Activated CD4-positive, alpha-beta T cell treated with anti-CD3 and anti-CD28 coated beads, Interleukin-2, amount 10 ng/mL, durations not matched to agents 7 days and 5 days (primary cell): Measurements from ENCODE around the gene GZF1. TPM values are rescaled to one million over a fixed set of nuclear protein-coding genes. Genes with fewer than 3 reads are reported as not detected.

Experiments
- CTCF ChIA-PET: fragments of 350-600 bp; sonication (Branson Sonifier 250); formaldehyde crosslinking; loops from one replicate; lab custom pipeline; 2021; ENCODE audit warnings: antibody characterized with exemption; lab: Charles Lee
- POLR2A ChIA-PET: fragments of 350-600 bp; sonication (Branson Sonifier 250); formaldehyde crosslinking; loops from one replicate; lab custom pipeline; 2021; ENCODE audit warnings: antibody characterized with exemption; lab: Charles Lee
- DNase-seq: peaks from one replicate; pipeline ENCODE4 v3.0.0-alpha.2; 2020
- H3K27ac Mint-ChIP-seq: one replicate; pipeline ENCODE4 v1.8.0; 2021; ENCODE audit warnings: mild to moderate bottlenecking, moderate library complexity, mixed read lengths
- H3K27me3 Mint-ChIP-seq: one replicate; pipeline ENCODE4 v1.8.0; 2021; ENCODE audit warnings: mixed read lengths
- H3K36me3 Mint-ChIP-seq: one replicate; pipeline ENCODE4 v1.8.0; 2021; ENCODE audit warnings: low read depth, mixed read lengths
- H3K4me1 Mint-ChIP-seq: one replicate; pipeline ENCODE4 v1.8.0; 2021; ENCODE audit warnings: mixed read lengths
- H3K4me3 Mint-ChIP-seq: one replicate; pipeline ENCODE4 v1.8.0; 2021; ENCODE audit warnings: mild to moderate bottlenecking, moderate library complexity, mixed read lengths
- H3K9me3 Mint-ChIP-seq: one replicate; pipeline ENCODE4 v1.8.0; 2021; ENCODE audit warnings: mixed read lengths
- total RNA-seq, 2 experiments: library from RNA; stranded (reverse); gene quantifications; one replicate each; pipeline ENCODE4 v1.2.3, GENCODE V29; 2021

GZF1 gene
- total RNA-seq, result 10 to 100 TPM; 12.3 to 15.5 TPM

DNA sequence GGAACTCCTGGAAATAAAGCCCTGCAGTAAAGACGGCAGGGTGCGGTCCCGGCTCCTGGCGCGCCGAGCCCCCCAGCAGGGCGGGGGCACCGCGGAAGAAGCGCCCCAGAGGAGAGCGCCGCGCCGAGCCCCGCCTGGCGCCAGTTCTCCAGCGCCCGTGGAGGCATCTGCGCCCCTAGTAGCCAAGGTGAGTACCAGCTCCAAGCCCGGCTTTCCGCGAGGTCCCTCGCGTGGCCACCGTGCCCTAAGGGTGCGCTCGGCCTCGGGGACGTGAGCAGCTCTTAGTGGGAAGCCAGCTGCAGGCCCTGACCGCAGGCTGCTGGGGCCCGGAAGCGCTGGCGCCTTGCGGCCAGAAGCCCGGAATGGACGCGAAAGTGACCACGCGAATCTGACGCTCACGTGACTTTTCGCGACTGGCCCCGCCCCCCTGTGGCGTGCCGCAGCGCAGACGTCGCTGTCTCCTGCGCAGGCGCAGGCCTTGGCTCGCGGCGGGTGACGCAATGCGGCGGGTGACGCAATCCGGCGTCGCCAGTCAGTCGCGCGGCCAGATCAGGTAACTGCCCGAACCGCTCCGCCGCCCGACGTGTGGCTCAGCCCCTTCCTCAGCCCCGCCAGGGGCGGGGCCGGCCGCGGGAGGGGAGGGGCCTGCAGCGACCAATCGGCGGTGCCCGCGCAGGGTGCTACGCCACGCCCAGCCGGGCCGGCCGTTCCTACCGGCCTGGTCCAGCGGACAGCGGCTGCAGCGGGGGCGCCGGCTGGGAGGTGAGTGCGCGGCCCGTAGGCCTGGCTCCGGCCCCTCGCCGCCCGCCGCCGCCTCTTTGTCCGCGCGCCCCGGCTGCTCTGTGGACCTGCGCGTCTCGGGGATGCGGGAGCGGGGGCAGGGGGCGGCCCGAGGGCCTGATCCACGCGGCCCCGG lies at the start of gene GZF1:
TSS of gene GZF1 (plus strand) at position 707 of the 916 bp plus-strand sequence. CDS start 2,202 bp downstream, outside the sequence.
- ChIA-PET POLR2A (no interaction called here), CTCF (interaction anchor here (1.0 to 1.8 kb wide), 3 partner anchors 9 to 12 kb away, joined by 4 to 5 read pairs (median 4); partner anchors contain the start of gene NXT1)
- peaks cover 24% of the 10 kb centered on the region for H3K36me3 Mint-ChIP-seq

DNA sequence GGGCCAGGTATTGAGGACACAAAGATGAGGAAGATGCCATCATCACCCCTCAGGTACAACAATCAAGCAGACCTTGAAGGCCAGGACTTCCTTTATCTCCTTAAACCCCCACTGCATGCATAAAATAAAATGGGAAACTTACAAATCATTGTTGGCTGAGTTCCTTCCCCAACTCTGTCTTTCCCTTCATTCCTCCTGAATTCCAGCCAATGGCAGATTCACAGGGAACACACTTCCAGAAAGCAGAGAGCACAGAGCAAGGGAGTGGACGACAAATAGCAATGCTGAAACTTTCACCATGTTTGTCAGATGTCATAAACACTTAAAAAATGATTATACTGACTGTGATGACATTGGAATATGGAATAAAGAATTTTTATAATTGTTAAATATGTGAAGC lies 48.7 kb upstream of the GZF1 start:
- POLR2A ChIA-PET, result no interaction called here
- peaks cover 3% of the 10 kb centered on the region for H3K27me3 Mint-ChIP-seq
- CTCF ChIA-PET, result interaction anchor here (0.9 kb wide), 1 partner anchor 26 kb away, joined by 4 read pairs; no protein-coding TSS in a partner anchor
- H3K9me3 Mint-ChIP-seq, result no peaks in the 10 kb centered on the region
- no peak overlapping the region for H3K4me3 Mint-ChIP-seq
- H3K4me1 Mint-ChIP-seq, result no peaks in the 10 kb centered on the region
- H3K36me3 Mint-ChIP-seq, result no peaks in the 10 kb centered on the region
- H3K27ac Mint-ChIP-seq, result no peak overlapping the region
- DNase-seq, result no peak

More for the DNA sequence above, at the start of gene GZF1:
- Mint-ChIP-seq H3K4me1 (peaks cover 62% of the 10 kb centered on the region), H3K27me3 (no peaks in the 10 kb centered on the region), H3K9me3 (no peaks in the 10 kb centered on the region), H3K27ac (peak within 1 kb of the TSS; percentile 97), H3K4me3 (peak within 1 kb of the TSS; percentile 94)
- peak; percentile 97 for DNase-seq

DNA sequence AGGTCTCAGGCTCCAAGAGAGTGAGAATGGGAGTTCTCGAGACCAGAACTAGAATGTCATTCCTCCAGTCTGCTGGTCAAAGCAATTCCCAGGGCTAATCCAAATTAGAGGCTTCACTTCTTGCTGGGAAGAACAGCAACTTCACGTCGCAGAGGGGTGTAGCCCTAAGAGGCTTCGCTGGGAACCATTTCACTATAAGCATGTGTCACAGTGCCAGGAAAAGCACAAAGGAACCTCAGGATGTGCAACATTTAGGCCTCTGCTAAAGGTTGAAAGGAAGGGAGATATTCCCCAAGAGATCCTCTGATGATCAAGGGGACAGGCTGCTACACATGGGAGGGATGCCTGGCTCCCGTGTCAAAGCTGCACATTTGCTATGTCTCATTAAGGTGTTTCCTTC lies 47.3 kb upstream of the GZF1 start:
- peaks cover 3% of the 10 kb centered on the region for H3K27me3 Mint-ChIP-seq
- CTCF ChIA-PET, result no interaction called here
- POLR2A ChIA-PET, result no interaction called here
- no peaks in the 10 kb centered on the region for H3K4me1 Mint-ChIP-seq
- H3K4me3 Mint-ChIP-seq, result no peak overlapping the region
- H3K27ac Mint-ChIP-seq, result no peak overlapping the region
- DNase-seq, result no peak
- no peaks in the 10 kb centered on the region for H3K36me3 Mint-ChIP-seq
- no peaks in the 10 kb centered on the region for H3K9me3 Mint-ChIP-seq

DNA sequence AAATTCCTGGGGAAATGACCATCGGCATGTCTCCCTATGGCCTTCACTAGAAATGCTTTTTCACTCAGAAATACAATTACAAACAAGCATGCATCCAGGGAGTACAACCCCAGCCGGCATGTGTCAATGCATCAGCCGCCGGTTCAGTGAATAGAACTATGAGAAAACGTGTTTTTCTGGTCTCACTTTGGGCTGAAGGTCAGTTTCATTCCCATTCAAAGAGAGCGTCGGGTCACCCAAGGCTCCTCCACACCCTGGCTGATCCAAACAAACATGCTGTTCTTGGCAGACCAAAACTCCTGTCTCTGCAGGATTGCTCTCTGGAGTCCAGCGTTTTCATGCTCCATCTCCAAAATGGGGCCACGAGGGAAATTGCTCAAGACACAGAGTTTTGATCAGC lies 46.9 kb upstream of the GZF1 start:
- H3K27me3 Mint-ChIP-seq, result peaks cover 3% of the 10 kb centered on the region
- no peak for DNase-seq
- no peaks in the 10 kb centered on the region for H3K36me3 Mint-ChIP-seq
- no peak overlapping the region for H3K27ac Mint-ChIP-seq
- no peak overlapping the region for H3K4me3 Mint-ChIP-seq
- H3K9me3 Mint-ChIP-seq, result no peaks in the 10 kb centered on the region
- H3K4me1 Mint-ChIP-seq, result no peaks in the 10 kb centered on the region
- CTCF ChIA-PET, result no interaction called here
- POLR2A ChIA-PET, result no interaction called here

DNA sequence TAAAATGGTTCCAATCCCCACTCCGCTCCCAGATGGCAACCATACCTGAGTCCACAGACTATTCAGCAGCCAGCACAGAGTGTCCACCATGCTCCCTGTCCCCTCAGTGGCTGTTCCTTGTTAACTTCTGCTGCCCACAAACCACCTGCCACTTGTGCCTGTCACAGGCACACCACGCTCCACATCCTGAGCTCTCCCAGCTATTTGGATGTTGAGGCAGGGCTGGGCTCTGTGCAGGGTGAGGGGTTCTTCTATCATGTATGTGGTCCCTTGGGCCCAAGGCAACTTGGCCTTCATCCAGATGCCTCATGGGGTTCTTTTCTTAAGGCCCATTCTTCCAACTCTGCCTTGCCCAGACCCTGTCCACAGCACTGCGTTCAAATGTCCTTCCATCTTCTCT lies 45.4 kb upstream of the GZF1 start:
- peaks cover 3% of the 10 kb centered on the region for H3K27me3 Mint-ChIP-seq
- H3K4me3 Mint-ChIP-seq, result no peak overlapping the region
- no peaks in the 10 kb centered on the region for H3K9me3 Mint-ChIP-seq
- CTCF ChIA-PET, result no interaction called here
- POLR2A ChIA-PET, result no interaction called here
- DNase-seq, result no peak
- H3K27ac Mint-ChIP-seq, result no peak overlapping the region
- H3K4me1 Mint-ChIP-seq, result no peaks in the 10 kb centered on the region
- no peaks in the 10 kb centered on the region for H3K36me3 Mint-ChIP-seq

DNA sequence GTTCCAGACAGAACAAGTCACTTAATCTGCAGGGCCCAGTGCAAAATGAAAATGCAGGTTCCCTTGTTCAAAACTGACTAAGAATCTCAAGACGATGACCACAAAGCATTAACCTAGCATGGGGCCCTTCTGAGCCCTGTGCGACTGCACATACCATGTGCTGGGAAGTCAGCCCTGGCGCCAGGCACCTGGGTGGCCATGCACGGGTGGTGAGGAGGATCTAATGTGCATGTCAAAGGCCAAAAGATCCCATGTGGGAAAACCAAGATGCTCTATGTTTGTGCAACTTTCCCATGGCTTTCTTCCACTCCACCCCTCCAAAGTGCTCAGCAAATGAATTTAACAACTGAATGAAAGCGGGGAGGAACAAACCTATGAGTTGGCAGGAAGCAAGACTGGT lies 44.9 kb upstream of the GZF1 start:
- no peak overlapping the region for H3K27ac Mint-ChIP-seq
- POLR2A ChIA-PET, result no interaction called here

DNA sequence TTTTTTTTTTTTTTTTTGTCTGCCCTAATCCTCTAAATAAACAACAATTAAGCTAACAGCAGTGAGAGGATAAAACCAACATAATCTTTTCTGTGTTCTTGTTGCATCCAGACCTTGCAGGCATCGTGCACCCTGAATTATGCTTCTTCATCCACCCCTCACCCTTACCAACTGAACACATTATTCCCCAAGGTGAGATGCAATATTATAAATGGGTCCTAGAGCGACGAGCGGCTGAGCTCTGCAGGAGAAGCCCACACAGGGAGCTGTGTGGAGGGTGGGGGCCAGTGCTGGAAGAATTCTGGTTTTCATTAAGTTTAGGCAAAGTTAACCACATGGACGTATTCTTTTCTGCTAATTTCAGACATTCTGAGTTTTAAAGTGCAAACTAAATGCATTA lies 43.6 kb upstream of the GZF1 start:
- Mint-ChIP-seq H3K27ac (no peak overlapping the region), H3K4me1 (no peaks in the 10 kb centered on the region), H3K9me3 (no peaks in the 10 kb centered on the region), H3K27me3 (no peaks in the 10 kb centered on the region), H3K4me3 (no peak overlapping the region), H3K36me3 (no peaks in the 10 kb centered on the region)
- CTCF ChIA-PET, result no interaction called here
- no peak for DNase-seq
- POLR2A ChIA-PET, result no interaction called here

More for the DNA sequence above, 44.9 kb upstream of the GZF1 start:
- Mint-ChIP-seq H3K4me1 (no peaks in the 10 kb centered on the region), H3K27me3 (peaks cover 3% of the 10 kb centered on the region), H3K9me3 (no peaks in the 10 kb centered on the region), H3K36me3 (no peaks in the 10 kb centered on the region), H3K4me3 (no peak overlapping the region)
- CTCF ChIA-PET, result no interaction called here
- no peak for DNase-seq

DNA sequence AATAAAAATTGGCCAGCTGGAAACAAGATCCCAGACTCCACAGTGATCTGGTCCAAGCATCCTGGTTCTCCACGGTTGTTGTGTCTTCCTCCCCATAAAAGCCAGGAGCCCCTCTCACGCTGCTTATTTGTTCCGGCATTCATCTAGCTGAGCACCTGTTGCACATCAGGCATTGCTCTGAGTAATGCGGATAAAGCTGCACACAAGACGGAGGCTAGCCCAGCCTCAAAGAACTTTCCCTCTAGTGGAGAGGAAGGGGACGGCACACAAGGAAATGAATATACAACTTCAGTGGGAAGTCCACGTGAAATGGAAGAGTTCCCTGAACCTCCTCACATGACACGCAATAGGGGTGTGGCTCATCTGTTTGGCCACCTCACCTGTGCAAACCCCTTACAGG lies 41.7 kb upstream of the GZF1 start:
- Mint-ChIP-seq H3K27me3 (no peaks in the 10 kb centered on the region), H3K4me3 (no peak overlapping the region), H3K27ac (no peak overlapping the region), H3K9me3 (no peaks in the 10 kb centered on the region), H3K4me1 (no peaks in the 10 kb centered on the region), H3K36me3 (no peaks in the 10 kb centered on the region)
- DNase-seq, result no peak
- ChIA-PET POLR2A (no interaction called here), CTCF (no interaction called here)

DNA sequence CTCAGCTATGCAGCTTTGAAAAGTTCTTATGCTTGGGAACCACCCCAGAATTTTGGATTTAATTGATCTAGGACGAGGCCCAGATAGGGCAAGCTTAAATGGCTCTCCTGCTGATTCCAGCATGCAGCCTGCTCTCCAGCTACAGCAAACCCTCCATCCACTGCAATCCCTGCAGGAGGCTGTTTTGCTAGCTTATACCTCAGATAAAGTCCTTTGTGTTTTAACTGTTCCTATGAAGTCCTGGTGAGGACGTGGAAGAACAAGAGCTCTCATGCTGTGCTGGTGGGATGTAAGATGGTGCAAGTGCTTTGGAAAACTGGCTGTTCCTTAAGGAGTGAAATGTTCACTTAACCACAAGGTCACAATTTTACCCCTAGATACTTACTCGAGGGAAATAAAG lies 36.9 kb upstream of the GZF1 start:
- ChIA-PET POLR2A (no interaction called here), CTCF (no interaction called here)
- Mint-ChIP-seq H3K27me3 (no peaks in the 10 kb centered on the region), H3K9me3 (no peaks in the 10 kb centered on the region), H3K4me3 (no peak overlapping the region), H3K4me1 (no peaks in the 10 kb centered on the region), H3K36me3 (no peaks in the 10 kb centered on the region), H3K27ac (no peak overlapping the region)
- no peak for DNase-seq

DNA sequence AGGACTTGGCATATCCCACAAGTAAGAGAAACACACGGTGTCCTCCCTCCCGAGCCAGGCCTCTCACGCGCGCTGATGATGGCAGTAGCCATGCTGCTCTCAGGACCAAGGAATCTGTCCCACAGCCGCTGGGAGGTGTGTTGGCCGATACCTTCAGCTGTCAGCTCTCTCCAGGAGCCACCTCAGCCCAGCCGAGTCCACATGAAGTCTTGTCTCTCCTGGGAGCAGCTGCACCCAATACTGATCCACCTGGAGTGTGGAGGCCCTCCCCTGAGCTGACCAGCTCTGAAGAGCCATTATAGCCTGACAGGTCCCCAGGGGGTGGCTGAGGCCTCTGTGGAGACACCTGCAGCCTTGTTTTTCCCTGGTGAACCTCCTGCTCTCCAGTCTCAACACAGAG lies 35.2 kb upstream of the GZF1 start:
- DNase-seq, result no peak
- CTCF ChIA-PET, result no interaction called here
- H3K4me1 Mint-ChIP-seq, result no peaks in the 10 kb centered on the region
- POLR2A ChIA-PET, result no interaction called here
- H3K4me3 Mint-ChIP-seq, result no peak overlapping the region
- H3K27ac Mint-ChIP-seq, result no peak overlapping the region
- H3K36me3 Mint-ChIP-seq, result no peaks in the 10 kb centered on the region
- no peaks in the 10 kb centered on the region for H3K9me3 Mint-ChIP-seq
- H3K27me3 Mint-ChIP-seq, result no peaks in the 10 kb centered on the region

DNA sequence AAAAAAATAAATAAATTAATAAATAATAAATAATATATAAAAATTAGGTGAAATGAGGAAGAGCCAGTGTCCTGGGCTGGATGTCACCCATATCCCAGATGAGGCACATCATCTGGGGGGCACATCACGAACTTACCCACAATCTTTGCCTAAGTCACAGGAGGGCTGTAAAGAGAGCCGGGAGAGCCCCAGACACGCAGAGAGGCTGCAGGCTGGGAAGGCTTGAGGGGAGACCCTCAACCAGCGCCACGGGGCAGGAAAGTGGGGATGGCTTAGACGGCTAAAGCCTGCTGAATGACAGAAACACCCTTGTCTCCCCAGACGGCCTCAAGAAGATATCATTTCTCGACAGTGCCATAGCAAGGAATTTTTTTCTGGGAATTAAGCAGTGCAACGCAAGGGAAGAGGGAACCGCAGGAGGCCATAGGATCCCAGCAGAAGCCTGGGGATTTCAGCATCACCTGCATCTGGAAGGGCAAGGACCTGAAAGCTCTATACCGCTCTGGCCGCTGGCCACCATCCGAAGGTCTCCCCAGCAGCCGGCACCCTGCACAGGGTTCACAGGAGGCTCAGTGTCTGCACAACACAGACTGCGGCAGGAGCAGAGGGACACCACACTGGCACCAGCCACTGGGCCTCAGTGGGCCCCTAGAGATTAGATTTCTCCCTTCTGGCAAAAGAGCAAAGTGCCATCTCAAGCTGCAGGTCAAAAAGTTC lies 34.2 kb upstream of the GZF1 start:
- POLR2A ChIA-PET, result no interaction called here
- Mint-ChIP-seq H3K4me3 (no peak overlapping the region), H3K36me3 (no peaks in the 10 kb centered on the region), H3K9me3 (no peaks in the 10 kb centered on the region), H3K27ac (no peak overlapping the region), H3K27me3 (no peaks in the 10 kb centered on the region), H3K4me1 (no peaks in the 10 kb centered on the region)
- CTCF ChIA-PET, result no interaction called here
- DNase-seq, result no peak

DNA sequence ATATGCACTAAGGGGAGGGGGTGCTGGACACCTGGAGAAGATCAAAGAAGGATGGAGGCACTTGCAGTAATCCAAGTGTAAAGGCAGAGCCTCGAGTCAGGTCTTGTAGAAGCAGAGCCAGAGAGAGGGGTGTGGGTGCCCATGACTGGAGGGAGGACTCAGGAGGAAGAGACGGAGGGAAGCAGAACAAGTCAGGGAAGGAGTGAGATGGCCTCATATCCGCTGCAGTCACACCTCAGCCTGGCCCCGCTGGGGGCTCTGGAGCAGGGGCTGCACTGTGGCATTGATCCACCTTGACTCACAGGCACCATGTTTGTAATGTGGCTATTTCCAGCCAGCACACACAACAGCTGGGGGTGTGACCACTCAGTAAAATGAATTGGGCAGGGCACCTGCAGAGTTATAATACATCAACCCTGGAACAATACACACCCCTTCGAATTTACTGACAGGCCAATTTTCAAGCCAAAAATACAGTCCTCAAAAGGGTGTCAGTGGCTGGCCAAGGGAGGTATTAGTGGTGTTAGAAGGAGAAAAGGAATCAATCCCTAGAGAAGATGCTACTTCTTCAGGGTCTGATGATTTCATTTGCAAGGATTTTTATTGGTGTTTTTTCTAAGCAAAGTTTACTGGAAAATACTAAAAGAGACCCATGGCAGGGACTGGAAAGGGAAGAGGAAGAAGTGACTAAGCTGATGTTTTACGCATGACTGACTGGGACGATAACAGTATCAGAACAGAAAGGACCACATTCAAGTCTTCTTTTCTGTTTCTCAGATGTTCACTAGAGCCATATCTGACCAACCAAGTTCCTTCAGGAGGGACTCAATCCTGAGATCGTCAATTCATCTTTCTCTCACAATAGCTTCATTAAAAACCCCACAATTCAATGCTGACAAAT lies 30.3 kb upstream of the GZF1 start:
- Mint-ChIP-seq H3K9me3 (no peaks in the 10 kb centered on the region), H3K36me3 (no peaks in the 10 kb centered on the region), H3K27me3 (no peaks in the 10 kb centered on the region), H3K4me1 (peaks cover 9% of the 10 kb centered on the region), H3K27ac (no peak overlapping the region), H3K4me3 (no peak overlapping the region)
- POLR2A ChIA-PET, result no interaction called here
- CTCF ChIA-PET, result interaction anchor here (1.1 to 1.3 kb wide), 2 partner anchors 9 to 19 kb away, joined by 3 read pairs; partner anchors contain the start of gene NXT1
- DNase-seq, result no peak
